Measurements from ENCODE around the gene TFAP2C. TPM values are rescaled to one million over a fixed set of nuclear protein-coding genes. Genes with fewer than 3 reads are reported as not detected.
"Not testable (repeated sequence)": the region's sequence is repeated elsewhere in the genome, so short reads cannot be mapped to it uniquely, and the experiment has no call there.

Gene TFAP2C
- total RNA-seq, 1 donor from 2014 or later: 0.50 TPM

- no peaks in the 10 kb centered on the region for H3K4me1 Mint-ChIP-seq (ENCODE audit: low read depth)
- peaks cover 28% of the 10 kb centered on the region for H3K27me3 Mint-ChIP-seq
- no peaks in the 10 kb centered on the region for H3K36me3 Mint-ChIP-seq (ENCODE audit: insufficient read depth)
- no peak for DNase-seq (ENCODE audit: low spot score, unreplicated experiment)
- no peak overlapping the region for H3K4me3 Mint-ChIP-seq (ENCODE audit: low read depth)
- H3K27ac Mint-ChIP-seq: no peak overlapping the region
- no peaks in the 10 kb centered on the region for H3K9me3 Mint-ChIP-seq (ENCODE audit: low read depth)
- no peak for TF ChIP-seq CTCF (IDR thresholded peaks at IDR 0.05; ENCODE audit: unreplicated experiment)
Measured at GRCh38 chr20:56646599-56646998, 17.5 kb downstream of the TFAP2C start.

- no peaks in the 10 kb centered on the region for H3K4me1 Mint-ChIP-seq (ENCODE audit: low read depth)
- no peak overlapping the region for H3K4me3 Mint-ChIP-seq (ENCODE audit: low read depth)
- no peaks in the 10 kb centered on the region for H3K9me3 Mint-ChIP-seq (ENCODE audit: low read depth)
- H3K27me3 Mint-ChIP-seq: peaks cover 12% of the 10 kb centered on the region
- DNase-seq (ENCODE audit: low spot score, unreplicated experiment): no peak
- no peak overlapping the region for H3K27ac Mint-ChIP-seq
- H3K36me3 Mint-ChIP-seq (ENCODE audit: insufficient read depth): no peaks in the 10 kb centered on the region
- no peak for TF ChIP-seq CTCF (IDR thresholded peaks at IDR 0.05; ENCODE audit: unreplicated experiment)
Measured at GRCh38 chr20:56653211-56653610, 24.1 kb downstream of the TFAP2C start.

- peaks cover 10% of the 10 kb centered on the region for H3K27me3 Mint-ChIP-seq
- no peak for TF ChIP-seq CTCF (IDR thresholded peaks at IDR 0.05; ENCODE audit: unreplicated experiment)
- DNase-seq (ENCODE audit: low spot score, unreplicated experiment): no peak
- no peaks in the 10 kb centered on the region for H3K4me1 Mint-ChIP-seq (ENCODE audit: low read depth)
- H3K9me3 Mint-ChIP-seq (ENCODE audit: low read depth): no peaks in the 10 kb centered on the region
- no peak overlapping the region for H3K4me3 Mint-ChIP-seq (ENCODE audit: low read depth)
- H3K27ac Mint-ChIP-seq: no peak overlapping the region
- H3K36me3 Mint-ChIP-seq (ENCODE audit: insufficient read depth): no peaks in the 10 kb centered on the region
Measured at GRCh38 chr20:56656632-56657031, 27.5 kb downstream of the TFAP2C start.

- H3K9me3 Mint-ChIP-seq (ENCODE audit: low read depth): no peaks in the 10 kb centered on the region
- DNase-seq (ENCODE audit: low spot score, unreplicated experiment): no peak
- no peak for TF ChIP-seq CTCF (IDR thresholded peaks at IDR 0.05; ENCODE audit: unreplicated experiment)
- no peak overlapping the region for H3K27ac Mint-ChIP-seq
- no peaks in the 10 kb centered on the region for H3K36me3 Mint-ChIP-seq (ENCODE audit: insufficient read depth)
- H3K4me3 Mint-ChIP-seq (ENCODE audit: low read depth): no peak overlapping the region
- H3K27me3 Mint-ChIP-seq: peaks cover 10% of the 10 kb centered on the region
- H3K4me1 Mint-ChIP-seq (ENCODE audit: low read depth): no peaks in the 10 kb centered on the region
Measured at GRCh38 chr20:56657879-56658278, 28.8 kb downstream of the TFAP2C start.

- not testable (repeated sequence) for H3K27ac Mint-ChIP-seq; H3K4me1 Mint-ChIP-seq (ENCODE audit: low read depth); H3K4me3 Mint-ChIP-seq (ENCODE audit: low read depth); DNase-seq (ENCODE audit: low spot score, unreplicated experiment); H3K36me3 Mint-ChIP-seq (ENCODE audit: insufficient read depth); H3K9me3 Mint-ChIP-seq (ENCODE audit: low read depth)
- peaks cover 10% of the 10 kb centered on the region for H3K27me3 Mint-ChIP-seq
Measured at GRCh38 chr20:56658341-56658947, 29.3 kb downstream of the TFAP2C start.

- Mint-ChIP-seq H3K27ac (no peak overlapping the region), H3K4me3 (ENCODE audit: low read depth) (no peak overlapping the region), H3K36me3 (ENCODE audit: insufficient read depth) (no peaks in the 10 kb centered on the region), H3K9me3 (ENCODE audit: low read depth) (no peaks in the 10 kb centered on the region), H3K27me3 (peaks cover 3% of the 10 kb centered on the region), H3K4me1 (ENCODE audit: low read depth) (no peaks in the 10 kb centered on the region)
- DNase-seq (ENCODE audit: low spot score, unreplicated experiment): no peak
- TF ChIP-seq CTCF (IDR thresholded peaks at IDR 0.05; ENCODE audit: unreplicated experiment): no peak
Measured at GRCh38 chr20:56663660-56664059, 34.6 kb downstream of the TFAP2C start.

All from progenitor cell of endocrine pancreas (in vitro differentiated cells).